Activated CD8-positive, alpha-beta memory T cell treated with anti-CD3 and anti-CD28 coated beads for 36 hours (primary cell): Measurements from ENCODE around the gene CRYBA2. TPM values are rescaled to one million over a fixed set of nuclear protein-coding genes. Genes with fewer than 3 reads are reported as not detected.

Experiments used
- CTCF ChIA-PET: fragments of 350-600 bp; sonication (Branson Sonifier 250); formaldehyde crosslinking; loops from one replicate; lab custom pipeline; 2021; ENCODE audit warnings: antibody characterized with exemption; lab: Charles Lee
- POLR2A ChIA-PET: fragments of 350-600 bp; sonication (Branson Sonifier 250); formaldehyde crosslinking; loops from one replicate; lab custom pipeline; 2021; ENCODE audit warnings: antibody characterized with exemption; lab: Charles Lee
- total RNA-seq, 2 experiments: library from RNA; stranded (reverse); gene quantifications; one replicate each; pipeline ENCODE4 v1.2.3, GENCODE V29; 2021

Gene CRYBA2
- total RNA-seq, 2 experiments from 2014 or later = not detected

DNA sequence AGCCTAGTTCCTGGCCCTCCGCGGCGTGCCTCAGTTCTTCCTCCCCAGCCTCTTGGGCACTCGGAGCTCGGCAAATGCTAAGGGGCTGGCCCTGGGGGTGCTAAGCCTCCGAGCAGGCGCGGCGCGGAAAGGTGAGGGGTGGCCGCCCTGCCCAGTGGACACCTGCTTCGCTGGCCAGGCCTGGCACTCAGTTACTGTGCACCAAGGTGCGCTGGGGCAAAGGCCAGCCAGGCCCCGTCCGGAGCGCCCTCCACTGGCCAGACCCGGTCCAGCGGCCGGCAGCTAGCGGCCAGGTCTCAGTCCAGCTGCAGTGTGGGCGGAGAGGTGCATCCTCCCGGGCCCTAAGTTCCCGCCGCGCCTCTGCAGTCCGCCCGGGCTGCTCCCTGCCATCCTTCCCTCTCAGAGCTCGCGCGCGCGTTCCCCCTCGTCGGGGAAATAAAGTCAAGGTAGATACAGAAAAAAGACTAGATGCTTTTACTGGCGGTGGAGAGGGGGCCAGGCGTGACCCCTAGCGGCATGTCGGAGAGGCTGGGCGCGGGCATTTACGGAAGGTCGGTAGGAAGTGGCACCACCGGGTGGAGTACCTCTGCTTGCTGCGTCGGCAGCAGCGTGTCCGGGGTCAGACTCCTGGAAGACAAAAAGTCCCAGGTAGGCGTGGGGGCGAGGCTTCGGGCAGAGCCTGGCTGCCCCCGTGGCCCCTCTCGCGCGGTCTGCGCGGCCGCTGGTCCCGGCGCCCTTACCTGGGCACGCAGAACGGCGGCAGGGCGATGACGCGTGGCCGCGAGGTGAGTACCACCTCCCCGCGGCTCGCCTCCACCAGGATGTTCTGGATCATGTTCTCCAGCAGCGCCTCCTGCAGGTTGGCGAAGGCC is 9.4 kb upstream of the CRYBA2 start:
- ChIA-PET POLR2A (no interaction called here), CTCF (interaction anchor here (1.1 to 2.1 kb wide), 5 partner anchors 8 to 201 kb away, joined by 3 to 14 read pairs (median 6); no protein-coding TSS in a partner anchor)

GRCh38 chr2:219001577-219002394 is 8.6 kb upstream of the CRYBA2 start:
- ChIA-PET POLR2A (no interaction called here), CTCF (interaction anchor here (1.1 to 2.1 kb wide), 4 partner anchors 9 to 28 kb away, joined by 4 to 14 read pairs (median 8); no protein-coding TSS in a partner anchor)

DNA sequence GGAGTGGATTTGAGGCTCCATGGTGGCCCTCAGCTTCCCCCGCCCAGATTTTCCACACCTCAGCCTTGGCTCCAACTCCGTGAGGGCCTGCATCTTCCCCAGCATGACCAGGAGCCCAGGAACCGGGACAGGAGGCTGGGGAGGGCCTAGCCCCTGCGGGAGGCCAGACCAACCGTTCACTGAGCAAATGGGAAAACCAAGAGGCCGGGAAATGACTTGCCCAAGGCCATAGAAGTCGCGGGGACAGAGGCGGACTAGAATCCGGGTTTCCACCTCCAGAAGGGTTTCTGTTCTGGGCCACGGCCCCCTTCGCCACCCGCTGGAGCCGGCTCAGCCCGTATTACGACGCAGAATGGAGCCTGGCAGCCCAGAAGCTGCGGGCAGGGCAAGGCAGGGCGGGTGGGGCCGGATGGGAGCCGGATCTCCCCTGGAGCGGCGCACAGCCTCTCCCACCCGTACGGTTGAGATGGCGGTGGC is 7.9 kb upstream of the CRYBA2 start:
- ChIA-PET CTCF (interaction anchor here (1.7 to 2.1 kb wide), 2 partner anchors 20 to 21 kb away, joined by 9 to 14 read pairs; no protein-coding TSS in a partner anchor), POLR2A (no interaction called here)

DNA sequence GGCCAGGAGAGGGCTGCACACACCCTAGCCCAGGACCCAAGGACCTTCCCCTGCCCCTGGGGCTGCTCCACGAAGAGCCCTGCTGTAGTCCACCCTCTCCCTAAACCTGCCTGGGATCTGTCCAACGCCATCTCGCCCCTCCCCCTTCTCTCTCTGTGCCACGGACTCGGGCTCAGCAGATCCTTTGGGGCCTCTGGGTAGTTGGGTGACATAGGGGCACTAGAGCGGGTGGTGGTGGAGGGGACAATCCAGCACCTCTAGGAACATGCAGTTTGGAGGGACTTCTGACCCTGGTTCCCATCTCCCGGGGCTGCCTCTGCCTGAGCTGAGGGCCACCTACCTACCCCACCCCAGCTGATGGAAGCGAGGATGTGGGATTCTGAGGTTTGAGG is 7.3 kb upstream of the CRYBA2 start:
- ChIA-PET POLR2A (no interaction called here), CTCF (no interaction called here)

DNA sequence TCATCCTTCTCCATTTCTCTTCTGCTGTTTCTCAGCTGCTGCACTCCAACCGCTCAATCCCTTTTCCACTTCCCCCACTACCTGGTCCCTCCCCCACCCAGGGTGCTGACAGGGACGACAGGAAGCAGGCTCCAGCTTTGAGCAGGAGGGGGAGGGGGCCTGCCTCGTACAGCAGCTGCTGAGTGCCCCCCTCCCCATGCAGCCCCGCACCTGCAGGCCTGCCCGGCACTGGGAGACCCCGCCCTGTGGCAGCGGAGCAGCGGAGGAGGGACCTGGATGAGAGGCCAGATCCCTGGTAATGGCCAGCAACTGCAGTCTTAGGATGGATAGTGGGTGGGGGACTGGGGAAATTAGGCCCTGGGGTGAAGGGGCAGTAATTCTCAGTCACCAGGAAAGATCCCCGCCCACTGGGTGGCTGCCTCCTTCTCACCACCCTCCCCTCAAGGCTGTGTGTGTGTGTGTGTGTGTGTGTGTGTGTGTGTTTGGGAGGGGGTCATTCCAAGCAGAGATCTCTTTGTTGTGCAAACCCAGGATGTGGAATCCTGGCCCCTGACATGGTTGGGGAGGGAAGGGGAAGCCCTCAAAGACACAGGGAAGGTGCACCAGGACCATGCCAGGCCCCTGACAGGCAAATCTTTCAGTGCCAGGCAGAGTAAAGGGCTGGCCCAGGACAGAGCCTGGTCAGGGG is 6.8 kb upstream of the CRYBA2 start:
- CTCF ChIA-PET = interaction anchor here (2.4 to 7.7 kb wide), 2 partner anchors 18 to 30 kb away, joined by 8 to 76 read pairs; partner anchors contain the start of gene FEV
- POLR2A ChIA-PET = no interaction called here

- POLR2A ChIA-PET = no interaction called here
- CTCF ChIA-PET = interaction anchor here (2.4 to 7.7 kb wide), 2 partner anchors 17 to 30 kb away, joined by 8 to 76 read pairs; partner anchors contain the start of gene FEV
These were observed 6.0 kb upstream of the CRYBA2 start for GRCh38 chr2:218999021-218999880.

DNA sequence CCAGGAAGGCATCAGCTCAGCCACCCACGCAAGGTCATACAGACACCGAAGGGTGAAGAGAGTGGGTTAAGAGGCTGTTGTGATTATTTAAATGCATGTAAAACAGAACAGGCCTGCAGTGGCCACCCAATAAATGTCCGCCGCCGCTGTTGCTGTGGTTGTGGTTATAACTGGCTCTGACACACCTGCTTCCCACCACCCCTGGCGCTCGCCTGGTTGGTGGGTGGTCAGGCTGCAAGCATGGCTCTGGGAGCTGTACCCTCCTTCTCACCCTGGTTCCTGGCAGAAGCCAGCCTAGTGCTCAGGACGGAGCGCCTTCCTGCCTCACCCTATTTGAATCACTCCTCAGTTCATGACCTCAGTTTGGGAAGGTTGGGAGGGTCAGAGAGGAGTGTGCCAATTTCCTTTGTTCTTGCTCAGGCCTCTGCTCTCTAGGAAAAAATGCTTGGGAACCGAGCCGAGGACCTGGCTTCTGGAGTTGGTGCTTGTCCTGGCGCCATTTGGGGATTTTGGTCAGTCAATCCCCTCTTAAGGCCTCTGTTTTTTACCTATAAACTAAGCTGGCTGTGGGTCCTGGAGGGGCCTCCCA is 5.3 kb upstream of the CRYBA2 start:
- ChIA-PET POLR2A (no interaction called here), CTCF (interaction anchor here (2.4 to 7.7 kb wide), 2 partner anchors 16 to 31 kb away, joined by 8 to 76 read pairs; partner anchors contain the start of gene FEV)

DNA sequence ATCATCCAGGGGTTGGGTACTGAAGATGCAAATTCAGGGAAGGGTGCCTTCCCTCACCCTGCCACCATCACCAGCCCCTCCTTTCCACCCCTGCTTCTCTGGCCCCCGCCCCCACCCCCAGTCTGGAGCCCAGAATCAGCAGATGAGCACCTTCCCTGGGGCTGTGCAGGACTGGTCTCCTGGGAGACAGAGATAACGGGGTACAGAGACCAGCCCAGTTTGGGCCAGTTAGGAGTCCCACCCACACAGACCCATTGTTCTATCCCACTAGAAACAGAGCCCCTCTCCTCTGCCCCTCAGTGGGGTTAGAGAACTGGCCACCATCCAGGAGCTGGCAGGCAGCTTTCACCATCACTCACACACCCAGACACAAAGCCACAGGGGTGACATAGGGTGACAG is 4.5 kb upstream of the CRYBA2 start:
- POLR2A ChIA-PET = no interaction called here
- CTCF ChIA-PET = interaction anchor here (2.4 to 7.7 kb wide), 2 partner anchors 15 to 32 kb away, joined by 8 to 76 read pairs; partner anchors contain the start of gene FEV

- CTCF ChIA-PET = interaction anchor here (1.7 to 7.7 kb wide), 2 partner anchors 15 to 62 kb away, joined by 7 to 76 read pairs; partner anchors contain the start of gene FEV
- POLR2A ChIA-PET = no interaction called here
These were observed 3.7 kb upstream of the CRYBA2 start for GRCh38 chr2:218996937-218997336.

DNA sequence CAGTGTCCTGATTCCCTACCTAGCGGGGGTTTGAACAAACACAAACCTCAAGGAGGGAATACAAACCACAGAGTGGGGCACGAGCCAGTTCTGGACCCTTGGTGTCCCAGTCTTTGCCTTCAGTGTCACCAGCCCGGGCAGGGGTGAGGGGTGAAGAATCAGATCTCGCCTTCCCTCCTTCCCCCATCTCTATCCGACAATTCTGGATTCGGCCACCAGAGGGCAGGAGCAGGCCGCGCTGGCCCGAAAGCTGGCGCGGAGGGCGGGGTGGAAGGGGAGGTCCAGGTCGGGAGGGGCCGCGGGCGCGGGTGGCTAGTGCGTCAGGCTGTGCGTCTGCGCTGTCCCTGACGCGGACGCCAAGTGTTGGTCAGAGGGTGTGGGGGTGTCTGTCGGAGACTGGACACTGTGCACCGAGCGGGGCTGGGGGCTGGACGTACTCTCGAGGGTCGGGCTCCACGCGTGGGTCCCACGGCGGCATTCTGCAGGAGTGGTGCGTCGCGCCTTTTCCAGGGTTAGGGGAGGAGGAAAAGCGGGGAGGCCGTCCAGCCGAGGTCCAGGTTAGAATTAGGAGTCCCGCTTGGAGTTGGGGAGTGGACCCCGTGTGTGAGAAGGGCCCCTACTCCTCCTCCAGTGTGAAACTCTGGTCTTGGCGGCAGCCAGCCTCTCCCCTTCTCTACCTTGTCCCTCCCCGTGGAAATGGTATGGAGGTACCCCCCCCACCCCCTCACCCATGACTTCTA is 2.9 kb upstream of the CRYBA2 start:
- CTCF ChIA-PET = interaction anchor here (0.6 to 7.7 kb wide), 6 partner anchors 12 to 192 kb away, joined by 3 to 76 read pairs (median 6); partner anchors contain the start of gene FEV

DNA sequence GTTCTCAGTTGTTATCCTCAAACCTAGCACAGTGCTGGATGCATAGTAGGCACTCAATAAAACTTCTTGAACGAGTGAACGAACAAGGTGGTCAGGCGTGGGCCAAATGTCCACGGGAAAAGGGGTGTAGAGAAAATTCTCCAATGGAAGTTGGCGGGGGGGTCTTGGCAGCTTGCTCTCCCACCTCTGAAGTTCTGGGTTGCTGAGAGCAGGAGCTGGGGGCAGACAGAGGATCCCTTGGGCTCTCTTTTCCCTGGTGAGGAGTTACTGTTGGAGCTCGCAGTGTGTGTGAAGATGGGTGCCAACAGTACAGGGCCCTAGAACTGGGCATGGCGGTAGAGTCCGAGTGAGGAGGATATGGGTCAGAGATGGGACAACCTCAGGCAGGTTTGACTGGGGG is 2.3 kb upstream of the CRYBA2 start:
- ChIA-PET POLR2A (interaction anchor here (0.9 kb wide), 1 partner anchor 103 kb away, joined by 4 read pairs; no protein-coding TSS in a partner anchor), CTCF (interaction anchor here (0.6 to 7.7 kb wide), 10 partner anchors 12 to 394 kb away, joined by 3 to 76 read pairs (median 4); partner anchors contain the start of genes CDK5R2 and FEV)

More for the DNA sequence above, 2.9 kb upstream of the CRYBA2 start:
- POLR2A ChIA-PET = interaction anchor here (0.9 kb wide), 1 partner anchor 104 kb away, joined by 4 read pairs; no protein-coding TSS in a partner anchor

GRCh38 chr2:218992703-218993344 is 398 bp downstream of the CRYBA2 start:
- CTCF ChIA-PET = interaction anchor here (1.4 to 7.7 kb wide), 2 partner anchors 11 to 95 kb away, joined by 3 to 76 read pairs; partner anchors contain the start of gene FEV

GRCh38 chr2:218992196-218992595 is 1.0 kb downstream of the CRYBA2 start:
- ChIA-PET CTCF (interaction anchor here (1.1 to 7.7 kb wide), 2 partner anchors 10 to 12 kb away, joined by 3 to 76 read pairs; partner anchors contain the start of gene FEV), POLR2A (no interaction called here)

More at GRCh38 chr2:218992703-218993344, 398 bp downstream of the CRYBA2 start:
- POLR2A ChIA-PET = interaction anchor here (0.6 kb wide), 1 partner anchor 213 kb away, joined by 10 read pairs; no protein-coding TSS in a partner anchor

DNA sequence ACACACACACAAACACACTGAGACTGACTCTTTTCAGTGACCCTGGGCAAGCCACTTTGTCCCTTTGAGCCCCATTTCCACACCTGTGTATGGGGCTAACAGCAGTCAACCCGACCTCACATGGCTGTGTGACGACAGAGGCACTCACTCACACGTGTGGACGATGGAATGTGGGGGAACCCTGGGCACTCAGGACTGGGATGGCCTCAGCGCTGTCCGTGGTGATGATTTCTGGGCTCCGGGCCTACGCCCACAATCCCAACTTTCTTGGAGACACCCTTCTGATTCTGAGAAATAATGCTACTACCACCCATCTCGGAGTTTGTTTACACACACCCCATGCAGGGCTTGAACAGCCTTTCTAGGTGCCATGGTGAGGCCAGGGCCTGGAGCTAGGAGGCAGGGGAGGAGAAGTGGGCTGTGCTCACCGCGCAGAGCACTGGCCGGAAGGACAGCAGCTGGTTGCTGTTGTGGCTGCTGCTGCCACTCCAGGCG is 1.5 kb downstream of the CRYBA2 start:
- ChIA-PET POLR2A (no interaction called here), CTCF (interaction anchor here (1.1 kb wide), 1 partner anchor 12 kb away, joined by 3 read pairs; no protein-coding TSS in a partner anchor)

- ChIA-PET POLR2A (no interaction called here), CTCF (interaction anchor here (0.6 to 1.8 kb wide), 3 partner anchors 11 to 74 kb away, joined by 3 to 5 read pairs (median 5); no protein-coding TSS in a partner anchor)
These were observed 2.6 kb downstream of the CRYBA2 start for GRCh38 chr2:218990612-218991011.
